ENCODE measurements around the gene PPP1R11.
A peak's percentile ranks its signal among the peaks of the same experiment; 100 is the strongest.

The PPP1R11 gene

DNA sequence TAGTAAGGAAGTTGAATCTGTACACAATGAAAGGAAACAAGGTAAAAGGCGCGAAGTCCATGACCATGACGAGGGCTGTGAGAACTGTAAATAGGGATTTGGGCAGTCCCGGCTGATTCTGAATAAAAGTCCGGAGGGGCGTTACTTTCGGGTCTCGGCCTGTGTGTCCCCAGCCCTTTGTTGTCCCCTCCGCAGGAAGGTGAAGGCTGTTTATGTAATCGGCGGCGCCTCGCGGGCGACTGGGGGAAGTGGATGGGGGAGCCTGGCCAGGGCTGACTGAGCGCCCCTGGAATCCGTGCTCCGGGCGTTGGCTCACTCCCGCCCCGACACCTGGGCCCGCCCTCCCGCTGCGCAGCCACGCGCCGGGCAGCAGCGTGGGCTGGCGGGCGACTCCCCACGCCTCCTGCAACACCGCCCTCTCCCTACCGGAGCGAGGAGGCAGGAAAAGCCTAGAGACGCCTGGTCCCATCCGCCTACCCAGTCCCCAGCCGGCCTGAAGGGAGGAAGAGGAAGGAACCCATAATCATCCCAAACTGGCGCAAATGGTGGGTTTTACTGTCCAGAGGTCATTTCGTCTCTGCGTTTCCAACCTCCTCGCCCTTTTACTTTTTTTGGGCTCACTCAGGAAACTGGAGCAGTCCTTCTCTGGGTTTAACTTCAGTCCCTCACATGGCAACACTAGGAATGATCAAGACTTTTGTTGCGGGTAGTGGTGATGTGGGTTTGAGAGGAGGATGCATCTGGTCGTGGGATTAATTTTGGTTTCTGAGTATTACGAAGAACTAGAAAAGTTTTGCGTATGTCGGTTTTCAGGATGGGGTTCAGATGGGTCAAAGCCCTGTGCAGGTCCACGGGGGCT is 33.8 kb downstream of the PPP1R11 start:
- peaks cover 6% of the 10 kb centered on the region for H3K9me3 ChIP-seq (ENCODE audit: low read length)
- no peak overlapping the region for H3K27ac ChIP-seq (ENCODE audit: low read depth, low read length)
- peak overlapping the region; percentile 27 to 64 for H3K4me3 ChIP-seq (ENCODE audit: low read depth in 1 of 2, low read length in 2 of 2)
- no peaks in the 10 kb centered on the region for H3K36me3 ChIP-seq (ENCODE audit: insufficient read depth, low read length)
- peaks cover 27% of the 10 kb centered on the region for H3K4me1 ChIP-seq (ENCODE audit: insufficient read depth, low read length)
- H3K27me3 ChIP-seq (ENCODE audit: control insufficient read depth in 1 of 2, insufficient read depth in 2 of 2, low read length in 2 of 2), result peaks cover 38 to 44% of the 10 kb centered on the region in 2 donors
- no peak overlapping the region for H3K9ac ChIP-seq (ENCODE audit: low read length)

DNA sequence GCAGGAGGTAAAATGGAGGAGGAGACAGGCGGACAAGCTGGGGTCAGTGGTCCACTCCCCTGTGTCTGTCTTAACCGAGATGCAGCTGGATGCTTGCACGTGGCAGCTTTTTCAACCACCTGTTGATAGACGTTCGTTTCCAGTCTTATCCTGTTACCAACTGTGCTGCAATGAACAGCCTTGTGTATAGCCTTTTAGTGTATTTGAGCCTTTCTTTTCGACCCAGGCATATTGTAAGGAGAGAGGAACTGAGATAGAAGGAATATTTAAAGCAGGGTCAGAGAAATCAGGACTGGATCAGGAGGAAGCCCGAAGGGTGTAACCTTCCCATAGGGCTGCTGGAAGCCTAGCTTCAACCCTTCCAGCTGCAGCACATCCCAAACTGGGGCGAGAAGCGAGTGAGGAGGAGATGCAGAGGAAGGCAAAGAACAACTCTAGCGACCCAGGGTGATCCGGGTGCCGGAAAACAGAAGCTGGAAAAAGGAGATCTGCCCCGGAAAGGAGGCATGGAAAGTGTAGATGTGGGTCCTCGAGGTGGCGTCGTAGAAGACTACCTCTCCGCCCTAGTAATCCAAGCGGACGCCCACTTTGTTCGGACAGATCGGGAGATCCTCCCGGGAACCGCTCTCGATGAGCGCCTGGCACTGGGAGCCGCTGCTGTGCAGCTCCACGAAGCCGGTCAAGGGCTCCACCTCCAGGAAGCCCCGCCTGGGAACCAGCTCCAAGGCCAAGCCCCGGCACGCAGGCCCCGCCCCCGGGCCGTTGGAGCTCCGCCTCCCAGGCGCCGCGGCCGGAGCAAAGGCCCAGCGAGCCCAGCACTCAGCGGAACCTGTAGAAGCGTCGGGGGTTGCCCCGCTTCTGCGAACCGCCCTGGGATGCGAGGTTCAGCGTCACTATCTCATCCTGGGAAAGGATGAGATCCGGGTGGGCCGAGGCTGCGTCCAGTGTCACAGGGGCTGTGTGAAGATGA is 34.7 kb downstream of the PPP1R11 start:
- no peaks in the 10 kb centered on the region for H3K36me3 ChIP-seq (ENCODE audit: insufficient read depth, low read length)
- peak overlapping the region; percentile 16 for H3K27ac ChIP-seq (ENCODE audit: low read depth, low read length)
- H3K27me3 ChIP-seq (ENCODE audit: control insufficient read depth in 1 of 2, insufficient read depth in 2 of 2, low read length in 2 of 2), result peaks cover 34 to 54% of the 10 kb centered on the region in 2 donors
- peaks cover 6% of the 10 kb centered on the region for H3K9me3 ChIP-seq (ENCODE audit: low read length)
- peak overlapping the region; percentile 41 to 64 for H3K4me3 ChIP-seq (ENCODE audit: low read depth in 1 of 2, low read length in 2 of 2)
- H3K4me1 ChIP-seq (ENCODE audit: insufficient read depth, low read length), result peaks cover 27% of the 10 kb centered on the region
- H3K9ac ChIP-seq (ENCODE audit: low read length), result peak overlapping the region; percentile 17

DNA sequence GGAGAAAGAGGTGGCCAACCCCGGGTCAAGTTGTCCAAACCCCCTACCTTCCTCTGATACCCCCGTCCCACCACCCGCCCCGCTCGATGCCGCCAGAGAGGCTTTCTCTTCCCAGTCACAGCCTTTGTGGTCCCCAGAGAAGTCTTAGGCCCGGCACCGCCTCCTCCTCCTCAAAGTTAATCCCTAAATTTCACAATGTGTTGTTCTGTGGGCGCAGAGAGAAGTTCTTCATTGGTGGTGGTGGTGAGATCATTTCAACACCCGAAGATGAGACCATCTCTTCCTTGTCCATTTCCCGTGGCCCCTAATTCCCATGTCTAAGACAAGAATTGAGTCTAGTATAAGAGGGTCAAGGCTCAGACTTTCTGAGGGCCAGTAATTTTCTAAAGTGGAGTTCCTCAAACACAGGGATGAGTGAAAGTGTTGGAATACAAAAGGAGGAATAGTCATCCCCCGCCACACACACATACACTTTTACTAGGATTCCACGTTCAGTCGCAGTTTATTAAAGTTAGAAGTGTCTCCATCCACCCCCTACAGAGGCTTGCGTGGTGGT is 35.5 kb downstream of the PPP1R11 start:
- no peaks in the 10 kb centered on the region for H3K36me3 ChIP-seq (ENCODE audit: insufficient read depth, low read length)
- H3K4me3 ChIP-seq (ENCODE audit: low read depth in 1 of 2, low read length in 2 of 2), result peak overlapping the region; percentile 11 to 64
- peaks cover 28 to 51% of the 10 kb centered on the region in 2 donors for H3K27me3 ChIP-seq (ENCODE audit: control insufficient read depth in 1 of 2, insufficient read depth in 2 of 2, low read length in 2 of 2)
- peaks cover 6% of the 10 kb centered on the region for H3K9me3 ChIP-seq (ENCODE audit: low read length)
- H3K27ac ChIP-seq (ENCODE audit: low read depth, low read length), result no peak overlapping the region
- H3K4me1 ChIP-seq (ENCODE audit: insufficient read depth, low read length), result peaks cover 27% of the 10 kb centered on the region
- peak overlapping the region; percentile 17 for H3K9ac ChIP-seq (ENCODE audit: low read length)

DNA sequence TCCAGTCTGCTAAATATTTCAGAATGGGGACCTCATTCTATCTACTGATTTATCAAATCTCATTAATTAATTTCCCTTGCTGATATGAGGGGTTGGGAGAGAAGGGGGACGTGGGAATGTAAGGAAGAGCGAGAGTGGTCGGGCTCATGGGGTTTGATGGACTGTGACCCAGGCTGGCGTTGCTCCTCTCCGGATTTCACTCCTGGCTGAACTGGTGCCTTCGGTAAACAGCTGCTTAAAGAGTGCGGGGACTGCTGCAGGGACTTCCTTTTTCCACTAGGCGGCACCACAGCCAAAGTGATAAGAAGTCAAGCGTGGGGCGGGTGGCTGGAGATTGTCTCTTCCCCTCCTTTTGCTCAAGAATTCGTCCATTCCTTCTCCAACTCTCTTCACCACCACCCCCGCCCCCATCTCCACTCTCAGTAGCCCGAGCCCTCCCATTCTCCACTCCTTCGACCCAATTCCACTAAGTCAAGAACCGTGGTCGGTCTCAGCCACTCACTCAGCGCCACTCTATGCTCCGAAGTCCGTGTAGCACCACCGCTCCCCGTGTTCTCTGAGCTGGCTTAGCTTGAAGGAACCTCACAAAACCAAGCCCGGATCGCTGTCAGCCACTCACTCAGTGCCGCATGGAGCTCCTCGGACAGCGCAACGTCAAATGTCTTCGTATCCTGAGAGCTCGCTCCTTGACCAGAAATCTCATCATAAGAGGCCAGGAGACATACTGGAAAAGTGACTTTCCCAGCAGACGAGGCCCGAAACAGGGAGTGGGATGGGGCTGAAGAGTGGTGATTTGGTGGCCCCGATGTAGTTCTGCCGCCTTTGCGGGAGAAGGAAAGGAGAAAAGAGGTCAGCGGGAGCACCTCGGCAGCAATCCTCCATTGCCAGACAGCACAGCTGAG is 36.2 kb downstream of the PPP1R11 start:
- H3K9ac ChIP-seq (ENCODE audit: low read length), result peak overlapping the region; percentile 17
- peaks cover 27% of the 10 kb centered on the region for H3K4me1 ChIP-seq (ENCODE audit: insufficient read depth, low read length)
- peaks cover 26 to 44% of the 10 kb centered on the region in 2 donors for H3K27me3 ChIP-seq (ENCODE audit: control insufficient read depth in 1 of 2, insufficient read depth in 2 of 2, low read length in 2 of 2)
- H3K27ac ChIP-seq (ENCODE audit: low read depth, low read length), result no peak overlapping the region
- H3K4me3 ChIP-seq (ENCODE audit: low read depth in 1 of 2, low read length in 2 of 2), result peak overlapping the region; percentile 44 to 60
- peaks cover 6% of the 10 kb centered on the region for H3K9me3 ChIP-seq (ENCODE audit: low read length)
- no peaks in the 10 kb centered on the region for H3K36me3 ChIP-seq (ENCODE audit: insufficient read depth, low read length)

DNA sequence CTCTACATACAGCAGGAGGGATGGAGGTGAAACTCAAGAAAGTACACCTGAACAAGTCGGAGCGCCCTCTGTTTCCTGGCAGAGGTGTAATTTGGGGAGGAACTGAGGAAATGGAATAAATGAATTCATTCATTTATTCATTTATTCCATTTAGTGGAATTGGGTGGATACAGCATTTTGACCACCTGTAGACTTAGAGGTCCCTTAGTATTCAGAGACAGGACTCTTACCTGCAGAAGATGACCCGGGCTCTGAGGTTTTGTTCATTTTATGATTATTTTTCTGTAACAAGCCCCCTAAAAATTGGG is 36.8 kb downstream of the PPP1R11 start:
- Histone ChIP-seq H3K9me3 (ENCODE audit: low read length) (peaks cover 6% of the 10 kb centered on the region), H3K4me1 (ENCODE audit: insufficient read depth, low read length) (peaks cover 27% of the 10 kb centered on the region), H3K9ac (ENCODE audit: low read length) (no peak overlapping the region), H3K27me3 (ENCODE audit: control insufficient read depth in 1 of 2, insufficient read depth in 2 of 2, low read length in 2 of 2) (peaks cover 27 to 42% of the 10 kb centered on the region in 2 donors), H3K4me3 (ENCODE audit: low read depth in 1 of 2, low read length in 2 of 2) (peak overlapping the region in 1 of 2 donors; percentile 60), H3K36me3 (ENCODE audit: insufficient read depth, low read length) (no peaks in the 10 kb centered on the region), H3K27ac (ENCODE audit: low read depth, low read length) (no peak overlapping the region)

DNA sequence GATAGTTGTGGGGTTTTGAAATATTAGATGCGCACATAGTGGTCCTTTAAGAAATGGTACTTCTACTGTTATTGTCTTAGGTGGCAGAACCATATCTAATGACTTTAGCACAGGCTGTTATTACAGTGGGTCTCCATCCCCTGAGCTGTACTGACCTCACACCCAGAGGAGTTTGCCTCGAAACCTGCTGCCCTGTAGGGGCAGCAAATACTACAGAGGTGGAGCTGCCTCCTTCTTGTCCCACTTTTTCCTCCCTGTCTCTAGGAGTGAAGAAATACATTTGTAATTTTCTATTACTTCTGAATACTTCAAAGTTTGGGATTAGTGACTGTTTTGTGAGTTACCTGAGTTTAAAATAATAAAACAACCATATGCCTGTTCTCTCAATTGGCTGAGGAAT is 37.7 kb downstream of the PPP1R11 start:
- no peaks in the 10 kb centered on the region for H3K36me3 ChIP-seq (ENCODE audit: insufficient read depth, low read length)
- H3K4me3 ChIP-seq (ENCODE audit: low read depth in 1 of 2, low read length in 2 of 2), result no peak overlapping the region
- H3K27me3 ChIP-seq (ENCODE audit: control insufficient read depth in 1 of 2, insufficient read depth in 2 of 2, low read length in 2 of 2), result peaks cover 26 to 37% of the 10 kb centered on the region in 2 donors
- no peak overlapping the region for H3K9ac ChIP-seq (ENCODE audit: low read length)
- H3K27ac ChIP-seq (ENCODE audit: low read depth, low read length), result no peak overlapping the region
- peaks cover 27% of the 10 kb centered on the region for H3K4me1 ChIP-seq (ENCODE audit: insufficient read depth, low read length)
- peaks cover 5% of the 10 kb centered on the region for H3K9me3 ChIP-seq (ENCODE audit: low read length)

DNA sequence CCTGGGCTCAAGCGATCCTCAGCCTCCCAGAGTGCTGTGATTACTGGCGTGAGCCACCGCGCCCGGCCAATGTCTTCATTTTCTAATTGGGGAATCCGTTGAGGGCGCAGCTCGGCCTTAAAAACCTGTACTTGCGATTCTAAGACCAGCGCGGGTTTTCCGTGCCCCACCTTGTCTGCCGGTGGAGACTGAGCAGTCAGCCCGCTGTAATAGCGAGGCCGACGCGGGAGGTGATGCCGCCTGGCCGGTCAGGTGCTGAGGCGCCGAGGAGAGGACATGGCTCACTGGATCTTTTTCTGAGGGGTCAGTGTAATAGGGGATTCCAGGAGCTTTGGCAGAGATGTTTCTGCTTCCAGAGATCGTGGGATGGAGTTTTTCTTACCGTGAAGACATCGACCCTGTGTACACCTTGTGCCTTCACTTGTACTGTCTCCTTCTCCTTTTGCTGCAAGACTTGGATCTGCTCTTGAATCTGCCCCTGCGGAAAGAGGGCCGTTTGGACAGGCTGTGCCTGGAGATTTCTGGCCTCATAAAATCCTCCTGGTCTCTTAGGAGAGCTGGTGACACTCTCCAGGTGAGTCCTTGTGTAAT is 44.4 kb downstream of the PPP1R11 start:
- no peaks in the 10 kb centered on the region for H3K4me1 ChIP-seq (ENCODE audit: insufficient read depth, low read length)
- no peak overlapping the region for H3K27ac ChIP-seq (ENCODE audit: low read depth, low read length)
- no peak overlapping the region for H3K4me3 ChIP-seq (ENCODE audit: low read depth in 1 of 2, low read length in 2 of 2)
- no peak overlapping the region for H3K9ac ChIP-seq (ENCODE audit: low read length)
- H3K36me3 ChIP-seq (ENCODE audit: insufficient read depth, low read length), result no peaks in the 10 kb centered on the region
- no peaks in the 10 kb centered on the region for H3K9me3 ChIP-seq (ENCODE audit: low read length)
- peaks cover 20 to 28% of the 10 kb centered on the region in 2 donors for H3K27me3 ChIP-seq (ENCODE audit: control insufficient read depth in 1 of 2, insufficient read depth in 2 of 2, low read length in 2 of 2)

DNA sequence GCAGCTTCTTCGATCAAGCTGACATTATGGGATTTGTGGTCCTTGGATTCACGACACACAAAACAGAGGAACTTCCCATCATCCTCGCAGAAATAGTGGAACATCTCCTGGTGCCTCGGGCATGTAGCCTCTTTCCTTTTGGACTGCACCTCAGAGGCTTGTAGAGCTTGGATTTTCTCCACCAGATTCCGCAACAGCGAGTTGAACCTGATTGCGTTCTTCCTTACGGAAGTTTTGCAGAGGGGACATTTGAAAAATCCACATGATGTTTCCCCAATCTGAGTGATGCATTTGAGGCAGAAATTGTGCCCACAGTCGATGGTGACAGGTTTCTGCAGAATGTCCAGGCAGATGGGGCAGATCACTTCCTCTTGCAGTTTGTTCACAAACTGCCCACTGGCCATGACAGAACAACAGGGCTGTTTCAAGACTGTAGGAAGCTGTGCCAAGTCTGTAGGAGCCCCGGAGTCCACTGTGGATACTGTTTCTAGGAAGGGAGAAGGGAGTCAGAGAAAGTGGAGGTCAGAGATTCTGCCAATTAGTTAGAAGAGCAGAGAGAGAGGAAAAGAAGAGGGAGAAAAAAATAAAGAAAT is 45.5 kb downstream of the PPP1R11 start:
- no peak overlapping the region for H3K4me3 ChIP-seq (ENCODE audit: low read depth in 1 of 2, low read length in 2 of 2)
- peaks cover 18 to 28% of the 10 kb centered on the region in 2 donors for H3K27me3 ChIP-seq (ENCODE audit: control insufficient read depth in 1 of 2, insufficient read depth in 2 of 2, low read length in 2 of 2)
- no peak overlapping the region for H3K9ac ChIP-seq (ENCODE audit: low read length)
- H3K27ac ChIP-seq (ENCODE audit: low read depth, low read length), result no peak overlapping the region
- no peaks in the 10 kb centered on the region for H3K36me3 ChIP-seq (ENCODE audit: insufficient read depth, low read length)
- H3K4me1 ChIP-seq (ENCODE audit: insufficient read depth, low read length), result no peaks in the 10 kb centered on the region
- no peaks in the 10 kb centered on the region for H3K9me3 ChIP-seq (ENCODE audit: low read length)

DNA sequence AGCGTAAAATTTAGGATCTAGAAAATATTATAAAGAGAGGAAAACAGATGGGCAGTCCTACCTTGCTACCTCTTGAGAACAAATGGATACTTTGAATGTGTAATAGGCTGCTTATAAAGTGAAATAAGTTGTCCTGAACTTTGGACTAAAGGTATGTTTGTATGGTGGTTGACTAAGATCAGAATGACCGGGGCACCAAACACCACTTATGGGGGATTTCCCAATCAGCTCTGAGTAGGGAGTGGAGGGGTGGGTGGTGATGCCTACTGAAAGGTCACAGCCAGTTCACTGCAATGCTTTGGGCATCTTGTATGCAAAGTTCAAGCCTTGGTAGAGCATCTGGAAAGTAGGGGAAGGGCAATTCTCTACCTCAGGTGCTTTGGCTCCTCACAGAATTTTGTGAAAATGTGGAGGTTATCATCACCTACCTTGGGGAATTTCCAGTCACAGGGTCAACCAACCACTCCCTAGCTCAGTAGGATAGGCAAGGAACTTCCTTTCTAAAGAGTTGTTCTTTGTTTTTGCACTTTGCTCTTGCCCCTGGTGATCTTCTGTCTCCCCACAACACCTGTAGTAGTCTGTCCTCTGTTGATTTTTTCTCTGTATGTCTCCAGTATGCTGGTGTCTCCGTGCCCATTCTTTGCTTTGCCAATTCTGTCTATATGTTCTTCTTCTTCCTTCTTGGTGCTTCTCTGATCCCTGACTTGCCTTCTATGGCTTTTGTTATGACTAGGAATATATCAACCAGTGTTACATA is 46.2 kb downstream of the PPP1R11 start, which contains the start of gene TRIM31:
TSS of gene TRIM31 (minus strand) at position 88 of the 757 bp plus-strand sequence. CDS start 285 bp downstream, outside the sequence.
- Histone ChIP-seq H3K36me3 (ENCODE audit: insufficient read depth, low read length) (no peaks in the 10 kb centered on the region), H3K9ac (ENCODE audit: low read length) (no peak within 1 kb of the TSS), H3K4me1 (ENCODE audit: insufficient read depth, low read length) (no peaks in the 10 kb centered on the region), H3K27me3 (ENCODE audit: control insufficient read depth in 1 of 2, insufficient read depth in 2 of 2, low read length in 2 of 2) (peaks cover 15 to 28% of the 10 kb centered on the region in 2 donors), H3K27ac (ENCODE audit: low read depth, low read length) (no peak within 1 kb of the TSS), H3K9me3 (ENCODE audit: low read length) (no peaks in the 10 kb centered on the region), H3K4me3 (ENCODE audit: low read depth in 1 of 2, low read length in 2 of 2) (no peak within 1 kb of the TSS)
